ENCODE results near the gene BTBD9.

DNA sequence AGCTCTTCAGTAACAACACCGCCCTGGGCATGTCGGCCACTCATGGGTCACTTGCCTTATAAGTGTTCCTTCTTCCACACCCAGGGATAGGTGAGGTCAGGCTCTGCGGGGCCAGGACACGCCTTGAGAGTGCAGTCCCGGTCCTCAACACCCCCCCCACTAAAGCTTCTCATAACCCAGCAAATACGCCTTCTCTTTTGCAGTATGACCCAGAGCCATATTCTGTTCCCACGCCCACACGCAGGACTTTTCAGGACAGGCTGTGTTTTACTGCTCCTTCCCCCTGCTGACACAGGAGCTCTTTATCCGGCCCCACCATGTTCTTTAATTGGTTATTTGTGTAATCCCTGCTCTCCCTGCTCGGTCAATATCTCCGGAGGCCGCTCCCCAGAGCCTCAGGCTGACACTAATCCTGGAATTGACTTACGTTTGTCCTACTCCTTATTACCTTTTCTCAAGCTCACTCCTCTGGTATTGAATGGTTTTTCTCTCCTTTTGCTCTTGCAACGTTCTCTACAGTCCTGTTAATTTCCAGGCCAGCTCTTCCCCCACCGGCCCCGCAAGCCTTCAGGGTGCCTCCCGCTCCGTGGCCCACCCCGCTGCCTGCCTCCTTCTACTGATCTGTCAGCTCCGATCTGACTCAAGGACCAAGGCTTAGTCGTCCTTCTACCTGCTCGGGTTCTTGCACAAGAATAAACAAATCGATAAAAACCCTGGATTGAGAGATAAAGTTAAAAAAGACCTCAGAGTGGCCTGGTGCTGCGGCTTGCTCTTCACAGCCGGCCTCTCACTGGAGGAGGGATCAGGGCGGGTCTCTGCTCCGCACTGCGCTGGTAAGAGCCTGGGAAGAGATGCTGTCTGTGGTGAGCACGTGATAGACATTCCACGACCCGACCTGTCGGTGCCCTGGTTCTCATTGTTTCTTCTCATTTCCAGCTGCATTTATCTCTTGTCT, 462.7 kb downstream of the BTBD9 start:
- TF ChIP-seq, protein P1, sequence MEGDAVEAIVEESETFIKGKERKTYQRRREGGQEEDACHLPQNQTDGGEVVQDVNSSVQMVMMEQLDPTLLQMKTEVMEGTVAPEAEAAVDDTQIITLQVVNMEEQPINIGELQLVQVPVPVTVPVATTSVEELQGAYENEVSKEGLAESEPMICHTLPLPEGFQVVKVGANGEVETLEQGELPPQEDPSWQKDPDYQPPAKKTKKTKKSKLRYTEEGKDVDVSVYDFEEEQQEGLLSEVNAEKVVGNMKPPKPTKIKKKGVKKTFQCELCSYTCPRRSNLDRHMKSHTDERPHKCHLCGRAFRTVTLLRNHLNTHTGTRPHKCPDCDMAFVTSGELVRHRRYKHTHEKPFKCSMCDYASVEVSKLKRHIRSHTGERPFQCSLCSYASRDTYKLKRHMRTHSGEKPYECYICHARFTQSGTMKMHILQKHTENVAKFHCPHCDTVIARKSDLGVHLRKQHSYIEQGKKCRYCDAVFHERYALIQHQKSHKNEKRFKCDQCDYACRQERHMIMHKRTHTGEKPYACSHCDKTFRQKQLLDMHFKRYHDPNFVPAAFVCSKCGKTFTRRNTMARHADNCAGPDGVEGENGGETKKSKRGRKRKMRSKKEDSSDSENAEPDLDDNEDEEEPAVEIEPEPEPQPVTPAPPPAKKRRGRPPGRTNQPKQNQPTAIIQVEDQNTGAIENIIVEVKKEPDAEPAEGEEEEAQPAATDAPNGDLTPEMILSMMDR (IDR thresholded peaks at IDR 0.05; ENCODE audit: low read depth, low read length, poor library complexity, severe bottlenecking): no peak
- TF ChIP-seq EZH2phosphoT487 (IDR thresholded peaks at IDR 0.05; ENCODE audit: borderline replicate concordance, low read length): no peak

Measured in DOHH2 (cell line).